Activated CD8-positive, alpha-beta T cell treated with anti-CD3 and anti-CD28 coated beads, Interleukin-2, amount 10 ng/mL, durations not matched to agents 7 days and 5 days (primary cell): ENCODE results near the gene ATAT1. TPM values are rescaled to one million over a fixed set of nuclear protein-coding genes. Genes with fewer than 3 reads are reported as not detected.
"Not testable (repeated sequence)": the region's sequence is repeated elsewhere in the genome, so short reads cannot be mapped to it uniquely, and the experiment has no call there.

ENCODE experiments used
- ATAC-seq: fragments of 150-1000 bp; cut with Tn5 transposase; one replicate; pipeline ENCODE4 v1.10.0; 2021; ENCODE audit warnings: moderate library complexity
- CTCF ChIA-PET: fragments of 350-600 bp; sonication (Branson Sonifier 250); formaldehyde crosslinking; loops from one replicate; lab custom pipeline; 2021; ENCODE audit warnings: antibody characterized with exemption; lab: Charles Lee
- POLR2A ChIA-PET: fragments of 350-600 bp; sonication (Branson Sonifier 250); formaldehyde crosslinking; loops from one replicate; lab custom pipeline; 2021; ENCODE audit warnings: antibody characterized with exemption; lab: Charles Lee
- DNase-seq: peaks from one replicate; pipeline ENCODE4 v3.0.0-alpha.2; 2020
- H3K27ac Mint-ChIP-seq: one replicate; pipeline ENCODE4 v1.8.0; 2021; ENCODE audit warnings: mild to moderate bottlenecking, mixed read lengths
- H3K27me3 Mint-ChIP-seq: one replicate; pipeline ENCODE4 v1.8.0; 2021; ENCODE audit warnings: low read depth, mixed read lengths
- H3K36me3 Mint-ChIP-seq: one replicate; pipeline ENCODE4 v1.8.0; 2021; ENCODE audit warnings: low read depth, mixed read lengths
- H3K4me1 Mint-ChIP-seq: one replicate; pipeline ENCODE4 v1.8.0; 2021; ENCODE audit warnings: low read depth, mixed read lengths
- H3K4me3 Mint-ChIP-seq: one replicate; pipeline ENCODE4 v1.8.0; 2021; ENCODE audit warnings: mild to moderate bottlenecking, mixed read lengths
- H3K9me3 Mint-ChIP-seq: one replicate; pipeline ENCODE4 v1.8.0; 2022; ENCODE audit warnings: mixed read lengths; ENCODE audit not compliant: insufficient read depth
- total RNA-seq, 2 experiments: library from RNA; stranded (reverse); gene quantifications; one replicate each; pipeline ENCODE4 v1.2.3, GENCODE V29; 2021

Gene ATAT1
- total RNA-seq: 10 to 100 TPM in 1 of 2 experiments, 1 to 10 TPM in 1; 10.0 to 10.5 TPM

DNA sequence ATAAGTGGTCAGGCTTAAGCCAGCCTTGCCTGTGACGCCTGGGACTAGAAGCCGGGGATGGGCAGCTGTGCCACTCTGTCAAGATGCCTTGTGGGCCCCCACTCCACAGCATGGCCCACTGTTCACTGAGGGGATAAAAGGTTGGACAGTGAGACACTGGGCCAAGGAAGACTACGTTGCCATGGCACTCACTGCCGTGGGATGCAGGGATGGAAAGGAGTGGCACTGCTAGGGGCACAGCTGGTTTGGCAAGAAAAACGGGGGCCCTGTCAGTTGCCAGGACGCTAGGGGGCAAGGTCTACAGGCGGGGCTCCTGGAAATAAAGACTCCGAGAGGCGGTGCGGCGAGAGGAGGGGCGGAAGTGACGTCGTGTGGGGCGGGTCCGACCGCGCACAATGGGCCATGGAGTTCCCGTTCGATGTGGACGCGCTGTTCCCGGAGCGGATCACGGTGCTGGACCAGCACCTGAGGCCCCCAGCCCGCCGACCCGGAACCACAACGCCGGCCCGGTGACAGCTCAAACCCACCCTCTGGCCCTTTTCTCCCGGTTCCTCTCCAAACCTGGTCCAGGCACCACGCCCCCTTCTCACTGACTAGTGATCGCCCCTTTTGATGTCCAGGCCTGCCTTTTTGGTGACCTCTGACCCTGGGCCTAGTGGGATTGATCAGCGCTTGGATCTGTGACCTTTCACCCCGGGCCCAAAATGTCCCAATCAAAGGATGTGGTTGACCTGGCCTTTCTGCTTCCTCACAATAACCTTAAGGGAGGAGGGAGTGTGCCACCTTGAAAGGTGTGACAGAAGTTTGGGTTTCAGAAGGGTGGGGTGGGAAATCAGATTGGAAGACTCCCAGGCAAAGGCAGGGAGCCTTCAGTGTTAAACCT, at the start of gene ATAT1:
TSS of gene ATAT1 (plus strand) at position 391 of the 883 bp plus-strand sequence.
- peak within 1 kb of the TSS; percentile 98 for H3K27ac Mint-ChIP-seq
- H3K4me1 Mint-ChIP-seq: peaks cover 27% of the 10 kb centered on the region
- peak within 1 kb of the TSS; percentile 92 for H3K4me3 Mint-ChIP-seq
- H3K36me3 Mint-ChIP-seq: peaks cover 51% of the 10 kb centered on the region
- ChIA-PET POLR2A (interaction anchor here (0.6 to 1.9 kb wide), 6 partner anchors 9 to 135 kb away, joined by 3 to 11 read pairs (median 3); partner anchors contain the start of genes MRPS18B and PPP1R10), CTCF (interaction anchor here (0.7 to 1.6 kb wide), 9 partner anchors 9 to 145 kb away, joined by 3 to 7 read pairs (median 4); partner anchors contain the start of genes DHX16, MRPS18B and PPP1R10)
- no peaks in the 10 kb centered on the region for H3K9me3 Mint-ChIP-seq
- peak; percentile 98 for ATAC-seq
- H3K27me3 Mint-ChIP-seq: no peaks in the 10 kb centered on the region
- peak; percentile 93 for DNase-seq

DNA sequence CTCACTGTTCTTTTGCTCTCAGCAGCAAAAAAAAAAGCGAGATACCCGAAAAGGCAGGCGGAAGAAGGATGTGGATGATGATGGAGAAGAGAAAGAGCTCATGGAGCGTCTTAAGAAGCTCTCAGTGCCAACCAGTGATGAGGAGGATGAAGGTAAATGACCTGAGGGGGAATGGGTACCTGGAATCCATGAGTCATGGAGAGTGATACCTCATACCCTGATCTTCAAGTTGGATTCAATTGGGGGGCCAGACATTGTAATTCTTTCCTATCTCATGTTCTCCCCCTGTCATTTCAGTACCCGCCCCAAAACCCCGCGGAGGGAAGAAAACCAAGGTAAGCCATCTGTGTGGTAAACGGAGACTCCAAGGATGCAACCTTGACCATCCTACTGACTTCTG, 48.6 kb upstream of the ATAT1 start:
- ATAC-seq (no peak), DNase-seq (no peak)
- CTCF ChIA-PET: interaction anchor here (0.8 to 2.7 kb wide), 9 partner anchors 19 to 98 kb away, joined by 3 to 11 read pairs (median 4); no protein-coding TSS in a partner anchor
- POLR2A ChIA-PET: interaction anchor here (0.6 to 1.0 kb wide), 4 partner anchors 22 to 321 kb away, joined by 3 read pairs; no protein-coding TSS in a partner anchor
- Mint-ChIP-seq H3K27ac (no peak overlapping the region), H3K4me1 (peaks cover 21% of the 10 kb centered on the region), H3K36me3 (peaks cover 63% of the 10 kb centered on the region), H3K27me3 (no peaks in the 10 kb centered on the region), H3K4me3 (no peak overlapping the region), H3K9me3 (no peaks in the 10 kb centered on the region)

GRCh38 chr6:30583921-30584320, 42.8 kb upstream of the ATAT1 start:
- CTCF ChIA-PET: interaction anchor here (3.6 kb wide), 1 partner anchor 14 kb away, joined by 20 read pairs; no protein-coding TSS in a partner anchor
- Mint-ChIP-seq H3K4me3 (no peak overlapping the region), H3K27me3 (no peaks in the 10 kb centered on the region), H3K27ac (no peak overlapping the region), H3K36me3 (peaks cover 77% of the 10 kb centered on the region), H3K9me3 (no peaks in the 10 kb centered on the region), H3K4me1 (no peaks in the 10 kb centered on the region)
- DNase-seq (no peak), ATAC-seq (no peak)
- POLR2A ChIA-PET: interaction anchor here (0.7 to 1.4 kb wide), 2 partner anchors 14 to 17 kb away, joined by 3 to 6 read pairs; no protein-coding TSS in a partner anchor

GRCh38 chr6:30589754-30590358, 36.8 kb upstream of the ATAT1 start:
- Mint-ChIP-seq H3K4me1 (no peaks in the 10 kb centered on the region), H3K27me3 (no peaks in the 10 kb centered on the region), H3K4me3 (no peak overlapping the region), H3K27ac (no peak overlapping the region), H3K36me3 (peaks cover 74% of the 10 kb centered on the region), H3K9me3 (no peaks in the 10 kb centered on the region)
- DNase-seq (no peak), ATAC-seq (no peak)
- ChIA-PET CTCF (interaction anchor here (0.5 to 2.2 kb wide), 7 partner anchors 25 to 425 kb away, joined by 3 to 8 read pairs (median 4); no protein-coding TSS in a partner anchor), POLR2A (interaction anchor here (1.3 to 1.6 kb wide), 2 partner anchors 20 to 83 kb away, joined by 4 to 5 read pairs; partner anchors contain the start of genes ABCF1 and DHX16)

GRCh38 chr6:30590509-30590908, 36.2 kb upstream of the ATAT1 start:
- Mint-ChIP-seq H3K9me3 (no peaks in the 10 kb centered on the region), H3K27ac (no peak overlapping the region), H3K4me1 (peaks cover 2% of the 10 kb centered on the region), H3K27me3 (no peaks in the 10 kb centered on the region), H3K36me3 (peaks cover 72% of the 10 kb centered on the region), H3K4me3 (no peak overlapping the region)
- no peak for ATAC-seq
- DNase-seq: no peak
- ChIA-PET CTCF (interaction anchor here (0.5 to 2.2 kb wide), 7 partner anchors 25 to 426 kb away, joined by 3 to 8 read pairs (median 4); no protein-coding TSS in a partner anchor), POLR2A (interaction anchor here (0.7 to 1.6 kb wide), 3 partner anchors 20 to 82 kb away, joined by 3 to 5 read pairs (median 4); partner anchors contain the start of genes ABCF1 and DHX16)

GRCh38 chr6:30591008-30591407, 35.7 kb upstream of the ATAT1 start:
- Mint-ChIP-seq H3K9me3 (no peaks in the 10 kb centered on the region), H3K27ac (no peak overlapping the region), H3K36me3 (peaks cover 68% of the 10 kb centered on the region), H3K4me3 (no peak overlapping the region), H3K27me3 (no peaks in the 10 kb centered on the region), H3K4me1 (peaks cover 2% of the 10 kb centered on the region)
- ChIA-PET CTCF (interaction anchor here (0.8 to 2.2 kb wide), 5 partner anchors 47 to 139 kb away, joined by 4 to 8 read pairs (median 6); no protein-coding TSS in a partner anchor), POLR2A (interaction anchor here (0.7 to 1.6 kb wide), 3 partner anchors 21 to 101 kb away, joined by 3 to 5 read pairs (median 4); partner anchors contain the start of gene ABCF1)
- no peak for ATAC-seq
- DNase-seq: no peak

- DNase-seq (no peak), ATAC-seq (no peak)
- H3K9me3 Mint-ChIP-seq: no peaks in the 10 kb centered on the region
- peaks cover 59% of the 10 kb centered on the region for H3K36me3 Mint-ChIP-seq
- H3K27ac Mint-ChIP-seq: no peak overlapping the region
- POLR2A ChIA-PET: interaction anchor here (0.6 to 0.8 kb wide), 2 partner anchors 46 to 403 kb away, joined by 3 read pairs; no protein-coding TSS in a partner anchor
- H3K4me3 Mint-ChIP-seq: no peak overlapping the region
- CTCF ChIA-PET: interaction anchor here (1.0 to 1.6 kb wide), 7 partner anchors 21 to 139 kb away, joined by 3 to 5 read pairs (median 4); no protein-coding TSS in a partner anchor
- H3K27me3 Mint-ChIP-seq: no peaks in the 10 kb centered on the region
- peaks cover 2% of the 10 kb centered on the region for H3K4me1 Mint-ChIP-seq
Observed at GRCh38 chr6:30592287-30592686, 34.4 kb upstream of the ATAT1 start.

- peak; percentile 88 for DNase-seq
- H3K4me3 Mint-ChIP-seq, H3K9me3 Mint-ChIP-seq, H3K27me3 Mint-ChIP-seq: not testable (repeated sequence)
- Mint-ChIP-seq H3K36me3 (peaks cover 43% of the 10 kb centered on the region), H3K27ac (peak overlapping the region; percentile 13), H3K4me1 (peaks cover 11% of the 10 kb centered on the region)
- ChIA-PET POLR2A (interaction anchor here (0.6 to 5.7 kb wide), 14 partner anchors 13 to 139 kb away, joined by 3 to 60 read pairs (median 4); partner anchors contain the start of genes MRPS18B and PPP1R10), CTCF (interaction anchor here (0.8 to 7.8 kb wide), 39 partner anchors 9 to 268 kb away, joined by 3 to 119 read pairs (median 5); partner anchors contain the start of gene ABCF1)
- ATAC-seq: peak; percentile 87
Observed at GRCh38 chr6:30597315-30598144, 29.1 kb upstream of the ATAT1 start.

GRCh38 chr6:30598912-30599624, 27.6 kb upstream of the ATAT1 start:
- H3K9me3 Mint-ChIP-seq: no peaks in the 10 kb centered on the region
- POLR2A ChIA-PET: interaction anchor here (0.6 to 5.7 kb wide), 10 partner anchors 11 to 129 kb away, joined by 3 to 60 read pairs (median 4); partner anchors contain the start of genes ABCF1, MRPS18B and PPP1R10
- H3K4me3 Mint-ChIP-seq: no peak overlapping the region
- H3K27ac Mint-ChIP-seq: no peak overlapping the region
- DNase-seq (no peak), ATAC-seq (no peak)
- H3K36me3 Mint-ChIP-seq: peaks cover 54% of the 10 kb centered on the region
- H3K4me1 Mint-ChIP-seq: peaks cover 18% of the 10 kb centered on the region
- H3K27me3 Mint-ChIP-seq: no peaks in the 10 kb centered on the region
- CTCF ChIA-PET: interaction anchor here (1.1 to 7.8 kb wide), 9 partner anchors 14 to 965 kb away, joined by 3 to 119 read pairs (median 20); partner anchors contain the start of gene ABCF1
